Fibroblast of the conjunctiva (primary cell): ENCODE results near the gene FRMD6.
"Not testable (repeated sequence)": the region's sequence is repeated elsewhere in the genome, so short reads cannot be mapped to it uniquely, and the experiment has no call there.

Experiments
- DNase-seq: peaks from one replicate; pipeline ENCODE4 v3.0.0-alpha.2; 2010; ENCODE audit warnings: low read depth

The FRMD6 gene

GRCh38 chr14:51630987-51631386 lies 20.7 kb upstream of the FRMD6 start:
- no peak for DNase-seq

- DNase-seq, result not testable (repeated sequence)
Observed at GRCh38 chr14:51633298-51633697, 18.4 kb upstream of the FRMD6 start.

GRCh38 chr14:51636109-51636508 lies 15.6 kb upstream of the FRMD6 start:
- no peak for DNase-seq

GRCh38 chr14:51638071-51638944 lies 13.4 kb upstream of the FRMD6 start:
- DNase-seq, result no peak

- DNase-seq, result no peak
Observed at GRCh38 chr14:51639668-51640316, 11.9 kb upstream of the FRMD6 start.

GRCh38 chr14:51643140-51643539 lies 8.6 kb upstream of the FRMD6 start:
- DNase-seq, result no peak

- no peak for DNase-seq
Observed at GRCh38 chr14:51644217-51644933, 7.3 kb upstream of the FRMD6 start.

- DNase-seq, result no peak
Observed at GRCh38 chr14:51648296-51648695, 3.4 kb upstream of the FRMD6 start.

GRCh38 chr14:51650716-51651387 lies 858 bp upstream of the FRMD6 start:
- DNase-seq, result no peak

GRCh38 chr14:51652168-51653078 lies 713 bp downstream of the FRMD6 start:
- no peak for DNase-seq

- peak; percentile 72 for DNase-seq
Observed at GRCh38 chr14:51653079-51653774, 1.5 kb downstream of the FRMD6 start.

- no peak for DNase-seq
Observed at GRCh38 chr14:51653775-51654532, 2.2 kb downstream of the FRMD6 start.

- DNase-seq, result no peak
Observed at GRCh38 chr14:51654533-51654845, 2.8 kb downstream of the FRMD6 start.

GRCh38 chr14:51657762-51658161 lies 6.1 kb downstream of the FRMD6 start:
- DNase-seq, result no peak

- DNase-seq, result no peak
Observed at GRCh38 chr14:51658441-51659173, 6.9 kb downstream of the FRMD6 start.

- no peak for DNase-seq
Observed at GRCh38 chr14:51660741-51661140, 9.0 kb downstream of the FRMD6 start.

- no peak for DNase-seq
Observed at GRCh38 chr14:51661504-51661903, 9.8 kb downstream of the FRMD6 start.

- DNase-seq, result no peak
Observed at GRCh38 chr14:51663783-51664326, 12.1 kb downstream of the FRMD6 start.

- no peak for DNase-seq
Observed at GRCh38 chr14:51666070-51666469, 14.4 kb downstream of the FRMD6 start.
